NCI-H1694 (cell line): ENCODE results near the gene ABCA8.

Source experiments
- DNase-seq: peaks from one replicate; lab custom pipeline; 2025; lab: John Stamatoyannopoulos, UW

Gene ABCA8

GRCh38 chr17:68942389-68942788 lies 12.8 kb downstream of the ABCA8 start:
- no peak for DNase-seq

- DNase-seq, result no peak
Observed at GRCh38 chr17:68941761-68942160, 13.4 kb downstream of the ABCA8 start.

DNA sequence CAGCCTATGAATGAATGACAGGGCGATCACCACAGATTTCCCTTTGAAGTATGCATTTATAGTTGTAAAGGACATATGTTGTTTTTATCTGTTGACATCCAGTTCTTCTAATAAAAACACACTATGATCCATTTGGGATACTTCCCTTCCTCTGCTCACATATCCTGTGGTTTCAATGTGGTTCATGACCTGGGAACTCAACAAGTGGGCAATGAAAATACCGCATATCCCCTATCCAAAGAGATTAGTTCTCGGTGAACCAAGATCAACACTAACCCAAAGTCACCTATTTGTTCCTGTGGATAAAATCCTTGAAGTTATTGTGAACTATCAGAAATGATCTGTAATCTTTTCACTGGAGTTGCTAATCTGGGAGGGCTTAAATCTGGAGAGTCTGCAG lies 16.0 kb downstream of the ABCA8 start:
- DNase-seq, result no peak

DNA sequence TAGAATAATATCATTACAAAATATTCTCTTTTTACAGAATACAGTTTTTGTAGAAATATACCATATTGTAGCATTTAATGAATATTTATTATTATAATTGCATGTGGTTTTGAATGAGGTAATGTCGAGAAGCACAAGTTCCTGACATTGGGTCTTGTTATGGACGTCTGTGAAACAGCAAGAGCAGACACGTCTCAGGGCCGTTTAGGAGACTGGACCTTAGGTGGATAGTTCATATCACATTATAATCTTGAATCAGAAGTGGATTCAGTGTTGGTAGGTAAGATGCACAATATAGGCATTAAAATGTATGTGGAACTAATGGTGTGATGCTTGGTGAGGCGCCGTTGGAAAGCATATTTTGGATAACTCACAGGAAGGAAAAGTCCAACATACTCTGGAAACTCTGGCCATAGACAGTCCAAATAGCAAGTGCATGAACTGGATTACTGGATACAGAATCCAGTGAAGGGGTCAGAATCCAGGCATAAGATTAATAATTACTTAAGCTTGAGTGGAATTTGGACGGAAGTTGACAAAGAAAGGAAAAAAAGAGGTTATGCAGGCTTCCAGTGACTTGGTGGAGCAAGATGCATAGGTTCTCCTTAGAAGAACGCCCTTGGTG lies 17.2 kb downstream of the ABCA8 start:
- DNase-seq, result no peak

GRCh38 chr17:68927516-68927915 lies 27.7 kb downstream of the ABCA8 start:
- DNase-seq, result no peak

GRCh38 chr17:68924793-68925720 lies 30.1 kb downstream of the ABCA8 start:
- DNase-seq, result peak; percentile 14

- no peak for DNase-seq
Observed at GRCh38 chr17:68910789-68911431, 44.3 kb downstream of the ABCA8 start.

GRCh38 chr17:68910251-68910705 lies 44.9 kb downstream of the ABCA8 start:
- peak; percentile 90 for DNase-seq

- DNase-seq, result no peak
Observed at GRCh38 chr17:68909066-68909465, 46.1 kb downstream of the ABCA8 start.

DNA sequence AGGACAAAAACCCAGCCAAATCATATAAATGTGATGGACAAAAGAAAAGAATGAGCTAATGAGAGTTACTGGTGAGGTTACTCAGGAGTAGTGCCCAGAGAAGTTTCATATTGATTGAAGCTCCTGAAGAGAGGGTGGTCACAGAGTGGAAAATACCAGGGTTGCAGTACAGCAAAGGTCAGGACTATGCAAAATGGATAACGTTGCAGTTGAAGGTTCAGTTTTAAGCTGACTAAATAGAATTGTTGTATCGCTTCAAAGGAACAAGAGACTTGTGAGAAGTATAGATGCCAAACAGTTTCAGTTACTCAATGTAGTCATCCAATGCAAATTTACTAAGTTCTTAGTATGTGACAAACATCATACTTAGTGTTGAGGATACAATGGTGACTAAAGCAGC lies 47.1 kb downstream of the ABCA8 start:
- DNase-seq, result no peak

- peak; percentile 96 for DNase-seq
Observed at GRCh38 chr17:68906638-68907037, 48.6 kb downstream of the ABCA8 start.

DNA sequence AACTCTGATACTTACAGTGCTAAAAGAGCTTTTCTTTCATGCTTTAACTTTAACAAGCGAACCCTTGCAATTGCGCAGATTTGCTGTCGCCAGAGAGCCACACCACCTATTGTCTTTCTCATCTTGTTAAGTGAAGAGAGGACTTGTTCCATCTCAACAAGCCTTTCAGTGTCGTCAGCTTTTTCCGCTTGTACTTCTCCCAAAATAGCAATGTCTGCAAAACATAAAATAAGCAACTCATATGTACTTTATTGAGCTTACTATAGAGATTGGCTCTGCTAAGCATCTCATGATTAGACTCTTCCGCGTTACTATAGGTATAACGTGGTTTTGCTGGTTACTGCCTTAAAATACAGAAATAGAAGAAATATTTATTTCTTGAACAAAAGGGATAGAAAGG lies 51.9 kb downstream of the ABCA8 start:
- no peak for DNase-seq

- DNase-seq, result no peak
Observed at GRCh38 chr17:68897557-68897956, 57.6 kb downstream of the ABCA8 start.

DNA sequence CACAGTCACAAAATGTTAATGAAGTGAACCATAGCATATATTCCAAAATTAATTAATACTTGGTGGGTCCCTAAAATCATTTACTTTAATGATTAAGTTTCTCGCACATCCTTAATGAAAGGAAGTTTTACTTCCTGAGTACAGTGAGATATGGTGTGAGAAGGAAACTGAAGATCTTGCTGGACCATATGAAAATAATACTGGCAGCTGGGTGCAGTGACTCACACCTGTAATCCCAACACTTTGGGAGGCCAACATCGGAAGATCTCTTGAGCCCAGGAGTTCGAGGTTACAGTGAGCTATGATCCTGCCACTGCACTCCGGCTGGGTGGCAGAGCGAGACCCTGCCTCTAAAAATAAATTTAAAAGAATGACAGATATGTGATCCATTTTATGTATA lies 62.5 kb downstream of the ABCA8 start:
- no peak for DNase-seq

DNA sequence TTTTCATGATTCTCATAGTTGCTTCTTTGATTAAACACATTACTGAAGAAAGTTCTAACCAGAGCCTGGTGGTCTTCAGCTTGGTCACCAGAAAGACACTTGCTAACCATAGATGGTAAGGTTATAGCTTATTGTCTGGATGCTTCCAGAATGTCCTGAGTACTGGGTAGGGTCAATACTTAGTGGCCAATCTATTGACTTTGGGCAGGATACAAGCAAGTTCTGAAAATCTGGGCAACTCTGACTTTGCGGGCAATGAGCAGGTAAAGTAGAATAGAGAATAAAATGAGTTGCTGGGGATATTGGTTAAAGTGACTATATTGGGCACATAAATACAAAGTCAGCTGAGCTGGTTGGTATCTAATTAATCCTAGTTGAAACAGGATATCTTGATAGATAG lies 63.0 kb downstream of the ABCA8 start:
- no peak for DNase-seq

DNA sequence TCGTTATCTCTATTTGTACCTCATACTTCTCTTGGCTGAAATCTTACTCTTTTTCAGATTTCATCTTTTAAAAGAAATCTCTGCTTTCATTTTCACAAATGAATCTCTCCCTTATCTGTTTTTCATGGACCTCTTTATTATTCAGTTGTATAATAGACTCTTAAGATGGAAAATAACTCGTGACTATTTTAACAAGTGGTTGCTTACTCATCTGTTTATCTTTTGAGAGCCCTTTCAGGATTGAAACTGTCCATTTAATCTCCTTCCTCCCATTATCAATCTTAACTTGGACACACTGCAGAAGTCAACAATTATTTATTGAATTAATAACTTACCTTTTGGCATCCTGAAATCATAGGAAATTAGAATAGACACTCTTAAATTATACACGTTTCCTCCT lies 68.8 kb downstream of the ABCA8 start:
- no peak for DNase-seq

- no peak for DNase-seq
Observed at GRCh38 chr17:68884888-68885287, 70.3 kb downstream of the ABCA8 start.

DNA sequence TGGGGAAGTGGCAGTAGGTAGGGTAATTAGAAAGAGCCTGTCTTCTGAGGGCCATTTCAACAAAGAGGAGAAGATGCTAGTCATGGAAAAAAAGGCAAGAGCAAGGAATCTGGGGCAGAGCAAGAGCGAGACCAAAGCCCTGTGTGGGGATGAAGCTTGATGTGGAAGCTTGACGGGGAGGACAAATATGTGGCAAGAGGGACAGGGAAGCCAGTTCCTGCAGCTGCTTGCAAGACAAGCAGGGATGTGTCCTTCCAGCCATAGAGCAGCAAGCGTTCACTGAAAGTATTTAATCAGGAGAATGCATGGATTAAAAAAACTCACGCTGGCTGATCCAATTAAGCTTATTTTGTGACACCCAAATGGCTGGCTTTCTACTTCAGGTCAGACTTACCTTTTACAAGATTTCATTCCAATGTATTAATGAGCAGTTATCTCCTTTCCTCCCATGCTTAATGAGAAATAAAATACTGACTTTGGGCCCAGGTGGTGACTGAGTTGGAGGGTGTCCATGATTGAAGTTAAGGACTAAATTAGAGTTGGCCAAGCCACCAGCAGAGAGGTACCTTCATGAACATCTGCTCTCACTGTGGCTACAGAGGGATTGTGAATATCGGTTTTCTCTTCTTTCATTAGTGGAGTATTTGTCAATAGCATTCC lies 76.8 kb downstream of the ABCA8 start:
- peak; percentile 66 for DNase-seq

GRCh38 chr17:68871447-68871846 lies 83.7 kb downstream of the ABCA8 start:
- no peak for DNase-seq

- DNase-seq, result no peak
Observed at GRCh38 chr17:68870976-68871375, 84.2 kb downstream of the ABCA8 start.

- DNase-seq, result no peak
Observed at GRCh38 chr17:68870161-68870826, 84.9 kb downstream of the ABCA8 start.

DNA sequence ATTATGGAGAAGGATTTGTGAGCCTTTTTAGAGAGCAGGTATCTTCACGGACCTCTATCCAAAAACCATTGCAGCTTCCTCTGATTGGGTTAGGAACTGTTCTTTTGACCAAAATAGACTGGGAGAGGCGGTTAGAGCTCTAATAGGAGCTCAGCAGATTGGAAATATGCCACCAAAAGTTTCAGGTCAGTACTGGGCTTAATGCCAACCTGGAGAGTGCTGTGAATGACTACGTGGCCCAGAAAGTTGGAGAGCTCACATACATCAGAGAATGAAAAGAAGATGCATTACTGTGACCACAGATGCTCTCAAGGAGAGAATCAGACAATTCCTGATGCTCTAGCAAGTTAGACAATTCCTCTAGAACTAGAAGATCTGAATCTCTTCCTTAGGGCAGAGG lies 86.5 kb downstream of the ABCA8 start:
- peak; percentile 32 for DNase-seq
